IMR-90 (cell line): ENCODE results near the gene CHMP6. TPM values are rescaled to one million over a fixed set of nuclear protein-coding genes. Genes with fewer than 3 reads are reported as not detected.
A peak's percentile ranks its signal among the peaks of the same experiment; 100 is the strongest.

Source experiments
- ATAC-seq: fragments of 200-7000 bp; cut with Tn5 transposase; 2 replicates; pipeline ENCODE4 v1.9.1; 2020; ENCODE audit warnings: low read depth, mild to moderate bottlenecking, moderate library complexity
- BruUV-seq: library from RNA; stranded (reverse); fragments of 400-500 nt; replicated peaks from 2 replicates; lab custom pipeline; 2021; lab: Mats Ljungman, UMichigan
- CTCF ChIA-PET: fragments of 300-600 bp; formaldehyde crosslinking; extraction: SDS; loops from one replicate; lab custom pipeline; 2021; ENCODE audit warnings: antibody characterized with exemption; lab: Yijun Ruan, JAX
- POLR2A ChIA-PET: fragments of 300-600 bp; sonication (Branson Sonifier 250); formaldehyde crosslinking; loops from one replicate; lab custom pipeline; 2022; ENCODE audit warnings: antibody characterized with exemption; ENCODE audit not compliant: unreplicated experiment; lab: Charles Lee
- DNase-seq: peaks from one replicate; pipeline ENCODE4 v3.0.0; 2013
- H2AFZ ChIP-seq: replicated peaks from 2 replicates; pipeline ENCODE3; 2013; ENCODE audit warnings: low read length, mild to moderate bottlenecking; ENCODE audit not compliant: poor library complexity
- H2AK5ac ChIP-seq: 2 replicates; pipeline ENCODE4 v1.6.1; 2013; ENCODE audit warnings: low read depth, low read length, inconsistent platforms
- H2AK9ac ChIP-seq: replicated peaks from 2 replicates; pipeline ENCODE3; 2013; ENCODE audit warnings: mild to moderate bottlenecking, low read depth, low read length, moderate library complexity; ENCODE audit not compliant: poor library complexity
- H2BK120ac ChIP-seq: 2 replicates; pipeline ENCODE4 v1.6.1; 2013; ENCODE audit warnings: low read depth, low read length, inconsistent platforms
- H2BK15ac ChIP-seq: 3 replicates; pipeline ENCODE4 v1.6.1; 2013; ENCODE audit warnings: low read depth, low read length, inconsistent platforms
- H2BK20ac ChIP-seq: 2 replicates; pipeline ENCODE4 v1.6.1; 2013; ENCODE audit warnings: low read depth, mild to moderate bottlenecking, inconsistent platforms, low read length, moderate library complexity
- H2BK5ac ChIP-seq: 2 replicates; pipeline ENCODE4 v1.6.1; 2013; ENCODE audit warnings: mild to moderate bottlenecking, low read depth, low read length, inconsistent platforms; ENCODE audit not compliant: poor library complexity, severe bottlenecking
- H3K14ac ChIP-seq: replicated peaks from 2 replicates; pipeline ENCODE4 v1.6.1; 2013; ENCODE audit warnings: low read depth, low read length, inconsistent platforms
- H3K18ac ChIP-seq: 2 replicates; pipeline ENCODE4 v1.6.1; 2013; ENCODE audit warnings: low read depth, low read length, control low read depth
- H3K23ac ChIP-seq: 2 replicates; pipeline ENCODE4 v1.6.1; 2013; ENCODE audit warnings: low read depth, low read length, inconsistent platforms
- H3K27ac ChIP-seq: 2 replicates; pipeline ENCODE4 v1.5.1; 2013; ENCODE audit warnings: mild to moderate bottlenecking, control low read depth, low read length; ENCODE audit not compliant: insufficient read depth
- H3K27me3 ChIP-seq: 2 replicates; pipeline ENCODE4 v1.6.1; 2013; ENCODE audit warnings: low read length; ENCODE audit not compliant: control insufficient read depth, insufficient read depth
- H3K36me3 ChIP-seq: 2 replicates; pipeline ENCODE4 v1.6.1; 2013; ENCODE audit warnings: low read length, mixed read lengths; ENCODE audit not compliant: control insufficient read depth, insufficient read depth
- H3K4ac ChIP-seq: 2 replicates; pipeline ENCODE4 v1.6.1; 2013; ENCODE audit warnings: low read depth, low read length, inconsistent platforms
- H3K4me1 ChIP-seq: 2 replicates; pipeline ENCODE4 v1.6.1; 2013; ENCODE audit warnings: low read length, mixed read lengths; ENCODE audit not compliant: control insufficient read depth, insufficient read depth
- H3K4me2 ChIP-seq: 2 replicates; pipeline ENCODE4 v1.6.1; 2013; ENCODE audit warnings: low read depth, mild to moderate bottlenecking, control low read depth, low read length, moderate library complexity
- H3K4me3 ChIP-seq: 2 replicates; pipeline ENCODE4 v1.5.1; 2013; ENCODE audit warnings: low read depth, mild to moderate bottlenecking, control low read depth, low read length, moderate library complexity; ENCODE audit not compliant: insufficient read depth
- H3K56ac ChIP-seq: 2 replicates; pipeline ENCODE4 v1.6.1; 2013; ENCODE audit warnings: low read length, inconsistent platforms; ENCODE audit not compliant: insufficient read depth; ENCODE audit errors: extremely low read depth
- H3K79me1 ChIP-seq, 2 experiments: 2 replicates each; pipeline ENCODE4 v1.6.1; 2013; ENCODE audit warnings: low read length in 2 of 2, inconsistent platforms in 1 of 2, low read depth in 1 of 2
- H3K9ac ChIP-seq: 2 replicates; pipeline ENCODE4 v1.6.1; 2013; ENCODE audit warnings: low read depth, low read length, control low read depth
- H3K9me1 ChIP-seq: 2 replicates; pipeline ENCODE4 v1.6.1; 2013; ENCODE audit warnings: low read length, inconsistent platforms; ENCODE audit not compliant: insufficient read depth
- H3K9me3 ChIP-seq: 2 replicates; pipeline ENCODE4 v1.6.1; 2013; ENCODE audit warnings: low read length; ENCODE audit not compliant: control insufficient read depth, insufficient read depth
- H4K20me1 ChIP-seq: 2 replicates; pipeline ENCODE4 v1.6.1; 2013; ENCODE audit warnings: low read length, inconsistent platforms; ENCODE audit not compliant: insufficient read depth
- H4K5ac ChIP-seq: 2 replicates; pipeline ENCODE4 v1.6.1; 2013; ENCODE audit warnings: mild to moderate bottlenecking, low read depth, low read length, control low read depth
- H4K8ac ChIP-seq, 2 experiments: 2 replicates each; pipeline ENCODE4 v1.6.1; 2013; ENCODE audit warnings: low read depth in 2 of 2, low read length in 2 of 2, control low read depth in 1 of 2, inconsistent platforms in 1 of 2
- H4K91ac ChIP-seq: 2 replicates; pipeline ENCODE4 v1.6.1; 2013; ENCODE audit warnings: low read depth, low read length, inconsistent platforms; ENCODE audit not compliant: insufficient read depth
- BHLHE40 ChIP-seq: fragments of 150-350 bp; IDR thresholded peaks from 2 replicates; pipeline ENCODE4 v1.6.1; 2016; ENCODE audit warnings: mild to moderate bottlenecking, low read depth, low read length
- CEBPB ChIP-seq: IDR thresholded peaks from 2 replicates; pipeline ENCODE4 v1.6.1; 2012; ENCODE audit warnings: low read depth, low read length, improper control_type of control experiment
- CTCF ChIP-seq: conservative IDR thresholded peaks from 2 replicates; pipeline ENCODE4 v1.5.1; 2012; ENCODE audit warnings: mild to moderate bottlenecking, low read depth, low read length, improper control_type of control experiment
- MAFK ChIP-seq: IDR thresholded peaks from 2 replicates; pipeline ENCODE4 v1.6.1; 2012; ENCODE audit warnings: low read depth, low read length, improper control_type of control experiment
- MXI1 ChIP-seq: IDR thresholded peaks from 2 replicates; pipeline ENCODE4 v1.6.1; 2012; ENCODE audit warnings: low read depth, mild to moderate bottlenecking, low read length, moderate library complexity, borderline replicate concordance
- NFE2L2 ChIP-seq: fragments of 150-350 bp; IDR thresholded peaks from 2 replicates; pipeline ENCODE4 v1.6.1; 2016; ENCODE audit warnings: low read depth, mild to moderate bottlenecking, low read length
- POLR2A ChIP-seq: IDR thresholded peaks from 2 replicates; pipeline ENCODE4 v1.6.1; 2012; ENCODE audit warnings: mild to moderate bottlenecking, low read depth, low read length
- RAD21 ChIP-seq: IDR thresholded peaks from 2 replicates; pipeline ENCODE4 v1.6.1; 2012; ENCODE audit warnings: low read length, improper control_type of control experiment
- RCOR1 ChIP-seq: IDR thresholded peaks from 2 replicates; pipeline ENCODE4 v1.6.1; 2012; ENCODE audit warnings: mild to moderate bottlenecking, low read length, improper control_type of control experiment; ENCODE audit not compliant: insufficient replicate concordance
- RFX5 ChIP-seq: IDR thresholded peaks from 2 replicates; pipeline ENCODE4 v1.8.0; 2012; ENCODE audit warnings: low read depth, mild to moderate bottlenecking, low read length, moderate library complexity
- SMC3 ChIP-seq: fragments of 150-350 bp; IDR thresholded peaks from 2 replicates; pipeline ENCODE4 v1.6.1; 2016; ENCODE audit warnings: low read depth, mild to moderate bottlenecking, antibody characterized with exemption, low read length, moderate library complexity
- USF2 ChIP-seq: fragments of 150-350 bp; IDR thresholded peaks from 2 replicates; pipeline ENCODE4 v1.6.1; 2017; ENCODE audit warnings: mild to moderate bottlenecking, antibody characterized with exemption, low read length, low read depth
- WGBS, 2 experiments: methylation state at CpG; one replicate each; pipeline versions ENCODE4 v1.1.5 to v1.1.7; 2013; ENCODE audit warnings: missing lambda C conversion rate in 2 of 2; ENCODE audit not compliant: insufficient read length in 1 of 2; ENCODE audit errors: extremely low coverage in 2 of 2; 5-methylcytosine and 5-hydroxymethylcytosine counted together
- dilution Hi-C: fragments of 300-500 bp; cut with HindIII; formaldehyde crosslinking; loops from one replicate; pipeline ENCODE4 v1.14.3; 2018; ENCODE audit warnings: low sequenced_read_pairs; ENCODE audit not compliant: unreplicated experiment
- in situ Hi-C: fragments of 300-500 bp; cut with MboI; formaldehyde crosslinking; loops from 3 replicates; pipeline ENCODE4 v1.14.3; 2019; ENCODE audit warnings: low sequenced_read_pairs, inconsistent platforms, mixed read lengths
- intact Hi-C: fragments of 100-400 bp; cut with micrococcal nuclease; formaldehyde crosslinking; loops from 2 replicates; pipeline ENCODE4 v1.10.0; 2022
- polyA plus RNA-seq, 3 experiments: library from polyadenylated mRNA; depleted of rRNA; stranded (reverse); fragments of >200 nt; gene quantifications; 2 replicates each; pipeline ENCODE4 v1.2.3, GENCODE V29; 2012; ENCODE audit warnings: low replicate concordance in 1 of 3
- total RNA-seq: library from RNA; depleted of rRNA; stranded (reverse); fragments of >200 nt; gene quantifications from 2 replicates; pipeline ENCODE4 v1.2.3, GENCODE V29; 2012

CHMP6 gene
- total and polyA plus RNA-seq, 2 of the 4 experiments (the other 2 are of a cell fraction) = 5.0 to 40.3 TPM

GRCh38 chr17:80979547-80980378 is 11.9 kb upstream of the CHMP6 start:
- dilution Hi-C loops (no loop called here), in situ Hi-C loops (loop anchor here (5.0 kb wide), 2 partner anchors 402 to 552 kb away; no protein-coding TSS in a partner anchor), intact Hi-C loops (loop anchor here (2.0 to 5.0 kb wide), 3 partner anchors 112 to 553 kb away; no protein-coding TSS in a partner anchor)
- no peak overlapping the region for H2BK120ac ChIP-seq
- peak overlapping the region; percentile 63 for H2AFZ ChIP-seq
- H3K9me1 ChIP-seq = peaks cover 7% of the 10 kb centered on the region; the same call in 1 of the 2 replicates
- ChIA-PET POLR2A (no interaction called here), CTCF (no interaction called here)
- no peak overlapping the region for H4K5ac ChIP-seq
- H4K20me1 ChIP-seq = no peaks in the 10 kb centered on the region
- no peak overlapping the region for H3K4me2 ChIP-seq
- no peak overlapping the region for H3K56ac ChIP-seq
- H3K9me3 ChIP-seq = peaks cover 2% of the 10 kb centered on the region
- H3K14ac ChIP-seq = no peak overlapping the region
- no peak overlapping the region for H2BK20ac ChIP-seq
- peak overlapping the region; percentile 71; the same call in 1 of the 3 replicates for H2BK15ac ChIP-seq
- no peaks in the 10 kb centered on the region for H3K36me3 ChIP-seq
- DNase-seq = no peak
- no peak overlapping the region for H2BK5ac ChIP-seq
- H3K23ac ChIP-seq = no peak overlapping the region
- H3K18ac ChIP-seq = no peak overlapping the region
- peak overlapping the region; percentile 52 for H2AK9ac ChIP-seq
- H4K91ac ChIP-seq = no peak overlapping the region
- no peaks in the 10 kb centered on the region for H3K79me1 ChIP-seq
- no peak for ATAC-seq
- H3K27me3 ChIP-seq = no peaks in the 10 kb centered on the region
- H3K4ac ChIP-seq = peak overlapping the region; percentile 40; the same call in 1 of the 2 replicates
- no TSS peak for BruUV-seq
- TF ChIP-seq RFX5 (no peak), CEBPB (no peak), SMC3 (no peak), NFE2L2 (no peak), USF2 (no peak), BHLHE40 (no peak), RCOR1 (no peak), MAFK (no peak), CTCF (no peak), RAD21 (no peak), MXI1 (no peak), POLR2A (no peak)
- no peak overlapping the region for H4K8ac ChIP-seq
- no peak overlapping the region for H3K27ac ChIP-seq
- H2AK5ac ChIP-seq = peak overlapping the region; percentile 20; the same call in 1 of the 2 replicates
- no peak overlapping the region for H3K9ac ChIP-seq
- no peak overlapping the region for H3K4me3 ChIP-seq
- H3K4me1 ChIP-seq = peaks cover 5% of the 10 kb centered on the region
- WGBS, 2 experiments = 82% methylated on average over 7 of the region's 26 CpGs; no CpG with 5 or more reads in 1 of the 2 experiments
